ENCODE data around the gene KRT14.
"Not testable (repeated sequence)": the region's sequence is repeated elsewhere in the genome, so short reads cannot be mapped to it uniquely, and the experiment has no call there.

The KRT14 gene

DNA sequence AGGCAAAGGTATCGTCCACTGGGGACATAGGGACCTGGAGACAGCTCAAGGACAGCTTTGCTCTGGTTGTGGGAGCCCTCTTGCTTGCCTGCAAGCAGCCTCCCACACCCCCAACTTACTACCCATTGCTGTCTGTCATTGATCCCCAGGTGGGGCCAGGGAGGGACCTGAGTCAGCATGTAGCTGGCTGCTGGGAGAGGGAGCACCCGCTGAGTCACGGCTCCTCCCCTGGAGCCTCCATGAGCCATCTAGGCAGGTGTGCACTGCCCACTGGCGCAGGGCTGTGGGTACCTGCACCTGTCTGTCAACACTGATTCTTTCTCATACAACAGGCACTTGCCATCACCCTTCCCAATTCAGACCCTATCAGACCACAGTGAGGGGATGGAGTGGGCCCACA is 10.0 kb downstream of the KRT14 start:
- not testable (repeated sequence) for DNase-seq

DNA sequence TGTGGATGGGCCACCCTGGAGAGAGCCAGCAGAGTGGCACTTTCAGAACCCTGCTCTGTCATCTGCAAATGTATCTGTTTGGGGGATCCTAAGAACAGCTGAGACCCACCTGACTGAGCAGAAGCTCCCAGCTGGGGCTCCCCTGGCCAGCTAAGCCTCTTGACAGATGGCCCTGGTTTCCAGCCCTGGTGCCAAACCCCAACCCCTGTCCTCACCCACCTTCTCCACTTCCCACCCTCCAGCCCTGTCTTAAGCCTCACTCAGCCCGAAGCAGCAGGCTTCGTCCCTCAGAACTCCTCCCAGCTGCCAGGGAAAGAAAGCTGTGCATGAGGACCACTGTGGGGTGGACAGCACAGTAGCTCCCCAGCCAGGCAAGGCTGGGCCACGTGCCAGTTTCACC is 11.4 kb downstream of the KRT14 start:
- DNase-seq: no peak

DNA sequence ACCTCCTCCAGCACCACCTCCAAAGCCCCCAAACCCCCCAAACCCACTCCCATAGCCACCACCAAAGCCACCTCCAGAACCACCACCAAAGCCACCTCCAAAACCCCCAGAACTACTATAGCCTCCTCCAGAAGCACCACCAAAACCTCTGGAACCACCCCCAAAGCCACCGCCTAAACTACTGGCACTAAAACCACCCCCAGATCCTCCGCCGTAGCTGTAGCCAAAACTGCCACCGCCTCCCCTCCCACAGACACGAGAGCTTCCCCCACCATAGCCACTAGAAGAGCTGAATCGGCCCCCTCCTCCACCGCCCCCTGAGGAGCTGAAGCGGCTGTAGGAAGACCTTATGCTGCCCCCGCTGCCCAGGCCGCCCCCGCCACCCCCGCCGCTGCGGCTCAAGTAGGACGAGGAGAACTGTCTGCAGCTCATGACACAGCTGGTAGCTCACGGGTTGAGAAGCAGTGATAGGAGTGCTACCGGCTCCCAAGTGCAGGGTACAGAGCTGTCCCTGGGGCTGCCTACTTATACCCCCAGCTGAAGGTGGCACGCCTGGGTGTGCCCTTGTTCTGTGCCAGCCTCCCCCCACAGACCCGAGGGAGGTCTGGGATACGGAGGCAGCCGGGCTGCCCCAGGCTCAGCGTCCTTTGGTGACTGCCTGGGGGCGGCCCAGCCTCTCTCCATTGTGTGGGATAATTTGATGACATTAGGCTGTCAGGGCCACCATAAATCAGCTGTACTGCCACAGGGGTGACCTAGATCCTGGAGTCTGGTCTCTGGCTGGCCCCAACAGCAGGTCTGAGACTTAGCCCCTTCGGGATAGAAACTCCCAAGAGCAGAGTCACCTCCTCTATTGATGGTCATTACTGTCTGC is 14.9 kb downstream of the KRT14 start, which contains the start of gene KRT9:
Gene KRT9, minus strand, starts transcription at position 499 of the 874 bp plus-strand sequence. Its CDS starts 67 bp downstream, at position 432.
- DNase-seq: no peak

DNA sequence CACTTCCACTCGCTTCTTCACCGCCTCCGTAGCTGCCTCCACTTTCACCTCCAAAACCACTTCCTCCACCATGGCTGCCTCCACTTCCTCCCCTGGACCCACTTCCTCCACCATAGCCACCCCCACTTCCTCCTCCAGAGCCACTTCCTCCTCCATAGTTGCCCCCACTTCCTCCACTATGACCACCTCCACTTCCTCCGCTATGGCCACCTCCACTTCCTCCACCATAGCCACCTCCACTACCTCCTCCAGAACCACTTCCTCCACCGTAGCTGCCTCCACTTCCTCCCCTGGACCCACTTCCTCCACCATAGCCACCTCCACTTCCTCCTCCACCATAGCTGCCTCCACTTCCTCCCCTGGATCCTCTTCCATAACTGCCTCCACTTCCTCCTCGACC is 19.4 kb downstream of the KRT14 start:
- DNase-seq: no peak

DNA sequence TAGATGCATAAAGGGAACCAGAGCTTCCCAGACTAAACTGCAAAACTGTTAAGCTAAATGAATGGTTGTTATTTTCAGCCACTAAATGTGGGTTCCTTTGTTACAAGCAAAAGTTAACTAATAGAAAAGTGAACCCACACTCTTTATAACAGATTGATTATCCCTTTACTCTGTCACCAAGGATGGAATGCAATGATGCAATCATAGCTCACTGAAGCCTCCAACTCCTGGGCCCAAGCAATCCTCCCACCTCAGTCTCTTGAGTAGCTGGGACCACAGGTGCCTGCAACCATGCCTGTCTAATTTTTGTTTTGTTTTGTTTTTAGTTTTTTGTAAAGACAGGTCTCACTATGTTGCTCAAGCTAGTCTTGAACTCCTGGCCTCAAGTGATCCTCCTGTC is 21.4 kb downstream of the KRT14 start:
- DNase-seq: no peak

DNA sequence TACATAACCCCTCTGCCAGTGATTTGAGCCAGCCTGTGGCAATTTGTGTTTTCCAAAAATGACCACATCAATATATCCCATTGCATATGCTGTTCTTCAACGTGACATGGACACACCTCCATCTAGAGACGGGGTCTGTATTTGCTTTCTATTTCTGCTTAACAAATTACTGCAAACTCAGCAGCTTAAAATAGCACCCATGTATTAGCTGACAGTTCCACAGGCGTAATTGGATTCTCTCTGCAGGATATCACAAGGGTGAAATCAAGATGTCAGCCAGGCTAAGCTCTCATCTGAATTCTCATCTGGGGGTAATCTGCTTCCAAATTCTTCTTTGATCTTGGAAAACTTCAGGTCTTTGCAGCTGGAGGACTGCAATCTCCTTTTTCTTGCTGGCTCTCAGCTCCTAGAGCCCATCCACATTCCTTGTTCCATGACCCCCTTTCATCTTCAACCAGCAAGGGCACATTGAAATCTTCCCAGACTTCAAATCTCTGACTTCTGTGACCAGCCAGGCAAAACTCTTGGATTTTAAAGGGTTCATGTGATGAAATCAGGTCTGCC is 23.0 kb downstream of the KRT14 start:
- DNase-seq: no peak

DNA sequence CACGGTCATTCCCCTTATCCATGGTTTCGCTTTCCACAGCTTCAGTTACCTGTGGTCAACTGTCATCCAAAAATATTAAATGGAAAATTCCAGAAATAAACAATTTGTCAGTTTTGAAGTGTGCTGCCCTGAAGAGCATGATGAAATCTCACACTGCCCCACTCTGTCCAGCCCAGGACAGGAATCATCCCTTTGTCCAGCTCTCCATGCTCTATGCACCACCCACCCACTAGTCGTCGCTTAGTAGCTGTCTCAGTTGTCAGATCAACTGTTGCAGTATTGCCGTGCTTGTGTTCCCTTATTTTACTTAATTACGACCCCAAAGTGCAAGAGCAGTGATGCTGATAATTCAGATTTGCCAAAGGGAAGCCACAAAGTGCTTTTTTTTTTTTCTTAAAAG is 25.1 kb downstream of the KRT14 start:
- no peak for DNase-seq

DNA sequence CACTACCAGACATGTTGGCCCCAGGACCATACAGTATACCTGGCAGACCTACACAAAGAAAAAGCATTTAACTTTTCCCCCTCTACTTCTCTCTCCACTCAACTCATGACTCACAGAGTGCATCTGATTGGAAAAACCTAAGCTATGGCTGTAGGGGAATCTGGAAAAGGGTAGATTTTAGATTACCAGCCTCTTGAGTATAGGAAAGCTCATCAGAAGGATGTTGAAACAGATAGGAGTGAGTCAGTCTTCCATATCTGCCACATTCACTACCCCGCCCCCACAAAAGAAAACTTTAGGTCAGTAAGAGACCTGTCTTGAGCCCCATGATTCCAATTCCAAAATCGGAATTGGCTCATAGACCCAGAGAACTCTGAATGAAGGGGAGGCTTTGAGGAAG is 27.1 kb downstream of the KRT14 start:
- DNase-seq: no peak

DNA sequence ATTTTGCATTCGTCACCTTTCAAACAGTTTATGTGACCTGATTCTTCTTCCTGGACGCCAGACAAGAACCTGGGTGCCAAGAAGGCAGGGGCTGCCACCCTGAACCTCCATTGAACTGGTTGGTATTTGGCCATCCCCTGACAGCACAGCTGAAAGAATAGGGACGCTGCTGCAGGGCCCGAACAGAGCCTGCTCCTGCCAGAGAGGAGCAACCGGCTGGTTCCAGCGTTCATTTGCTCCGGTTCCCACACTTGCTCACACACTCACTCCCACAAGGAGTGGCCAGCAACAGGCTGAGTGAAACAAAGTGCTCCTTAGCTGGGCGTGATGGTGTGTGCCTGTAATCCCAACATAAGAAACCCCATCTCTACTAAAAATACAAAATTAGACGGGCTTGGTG is 29.8 kb downstream of the KRT14 start:
- DNase-seq: no peak

DNA sequence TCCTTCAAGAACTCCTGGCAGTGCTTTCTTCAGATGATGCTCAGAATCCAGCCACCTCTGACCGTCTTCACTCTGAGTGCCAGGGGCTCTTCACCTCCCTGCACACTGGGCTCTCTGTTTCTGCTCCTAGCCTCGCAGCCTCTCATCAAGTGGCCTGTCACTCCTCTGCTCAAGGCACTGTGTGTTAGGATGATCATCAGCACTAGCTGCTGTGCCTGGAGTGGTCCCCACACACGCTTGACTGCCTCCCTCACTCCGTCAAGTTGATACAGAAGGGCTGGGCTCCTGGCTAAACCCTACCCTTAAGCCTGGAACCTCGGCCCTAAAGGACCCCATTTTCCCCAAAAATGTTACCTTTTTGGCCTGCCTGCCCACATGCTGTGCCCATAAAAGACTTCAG is 30.4 kb downstream of the KRT14 start:
- no peak for DNase-seq

DNA sequence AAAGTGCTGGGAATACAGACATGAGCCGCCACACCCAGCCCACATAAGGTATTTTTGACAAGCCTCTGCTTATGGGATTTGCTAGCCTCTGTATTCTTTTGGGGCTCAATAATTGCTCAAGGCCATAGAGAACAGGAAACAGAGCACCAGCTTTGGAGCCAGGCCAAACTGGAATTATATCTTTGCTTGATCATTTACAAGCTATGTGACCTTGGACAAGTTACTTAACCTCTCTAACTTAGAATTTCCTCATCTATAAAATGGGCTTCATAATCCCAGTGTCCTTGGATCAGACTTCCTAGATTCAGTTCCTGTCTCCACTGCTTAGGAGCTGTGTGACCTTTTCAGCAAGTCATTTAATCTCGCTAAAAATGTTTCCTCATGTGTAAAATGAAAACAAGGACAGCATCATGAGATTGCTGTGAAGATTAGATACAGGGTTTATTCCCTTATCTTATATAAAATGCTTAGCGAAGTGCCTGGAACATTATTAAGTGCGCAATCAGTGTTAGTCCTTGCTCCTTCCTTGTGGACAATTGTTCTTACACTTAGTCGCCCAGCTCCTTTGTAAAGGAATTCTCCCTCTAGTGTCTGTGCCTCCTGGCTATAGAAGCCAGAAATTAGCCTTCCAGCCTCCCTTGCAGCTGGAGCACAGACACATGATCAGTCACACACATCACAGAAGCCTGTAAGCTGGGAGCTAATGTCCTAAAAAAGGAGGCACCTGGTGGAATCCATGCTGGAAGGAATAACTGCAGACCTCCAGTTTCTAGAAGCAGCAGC is 31.4 kb downstream of the KRT14 start:
- no peak for DNase-seq

DNA sequence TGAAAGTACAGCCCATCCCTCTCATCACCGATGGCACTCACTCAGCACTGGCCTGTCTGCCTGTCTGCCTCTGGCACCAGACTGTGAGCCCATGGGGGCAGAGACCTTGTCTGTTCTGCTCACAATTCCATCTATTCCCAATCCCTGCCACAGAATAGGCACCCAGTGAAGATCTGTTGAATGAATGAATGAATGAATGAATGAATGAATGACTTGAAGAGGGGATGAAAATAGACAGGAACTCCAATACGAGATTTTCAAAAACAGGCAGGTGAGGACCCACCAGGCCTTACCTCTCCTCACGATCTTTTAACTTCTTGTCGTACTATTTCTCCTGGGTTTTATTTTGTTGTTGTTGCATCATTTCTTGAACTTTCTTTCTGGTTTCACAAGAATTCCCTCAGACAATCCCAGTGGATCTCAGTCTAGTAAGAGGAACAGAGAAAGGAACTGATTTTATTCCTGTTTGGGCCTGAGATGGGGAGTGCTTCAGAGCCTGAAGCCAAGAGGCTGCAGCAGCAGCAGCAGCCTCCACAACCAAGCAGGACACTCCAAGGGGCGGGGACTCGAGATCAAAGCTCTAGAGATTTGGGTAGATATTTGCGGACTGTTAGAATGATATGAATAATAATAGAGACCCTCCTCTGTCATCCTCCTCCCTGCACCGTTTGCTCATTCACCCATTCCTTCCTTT is 32.6 kb downstream of the KRT14 start:
- DNase-seq: no peak

DNA sequence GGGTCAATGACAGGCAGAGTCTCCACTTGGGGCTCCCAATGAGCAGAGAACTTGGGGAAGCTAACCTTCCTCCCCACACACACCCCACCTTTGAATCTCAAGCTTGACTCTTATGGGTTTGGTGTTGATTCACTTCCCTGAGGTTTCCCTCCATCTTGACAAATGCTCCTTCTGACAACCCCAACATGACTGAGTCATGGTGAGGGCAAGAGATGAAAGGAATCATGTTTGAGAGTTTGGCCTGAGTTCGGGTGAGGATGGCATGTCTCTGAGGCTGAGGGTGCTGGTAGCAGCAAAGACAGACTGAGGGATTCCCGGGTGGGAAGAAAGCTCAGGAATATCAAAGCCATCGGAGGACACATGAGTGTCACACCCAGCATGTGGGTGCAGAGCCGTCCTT is 33.5 kb downstream of the KRT14 start:
- no peak for DNase-seq

DNA sequence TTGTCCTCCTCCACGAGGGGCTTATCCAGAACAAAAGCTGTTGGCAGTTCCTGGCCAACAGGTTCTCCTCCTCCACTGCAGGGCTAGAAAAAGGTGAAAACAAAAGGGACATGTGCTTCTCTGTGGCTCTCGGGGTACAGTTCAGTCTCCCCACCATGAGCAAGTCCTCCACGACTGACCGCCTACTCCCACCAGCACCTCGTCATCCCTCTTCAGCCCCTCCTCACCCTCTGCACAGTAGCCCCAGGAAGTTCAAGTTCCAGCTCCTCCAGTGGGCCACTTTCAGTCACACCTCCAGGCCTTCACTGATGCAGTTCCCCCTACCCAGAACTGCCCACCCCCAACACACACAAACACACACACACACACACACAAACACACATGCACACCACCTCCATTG is 34.2 kb downstream of the KRT14 start:
- no peak for DNase-seq

DNA sequence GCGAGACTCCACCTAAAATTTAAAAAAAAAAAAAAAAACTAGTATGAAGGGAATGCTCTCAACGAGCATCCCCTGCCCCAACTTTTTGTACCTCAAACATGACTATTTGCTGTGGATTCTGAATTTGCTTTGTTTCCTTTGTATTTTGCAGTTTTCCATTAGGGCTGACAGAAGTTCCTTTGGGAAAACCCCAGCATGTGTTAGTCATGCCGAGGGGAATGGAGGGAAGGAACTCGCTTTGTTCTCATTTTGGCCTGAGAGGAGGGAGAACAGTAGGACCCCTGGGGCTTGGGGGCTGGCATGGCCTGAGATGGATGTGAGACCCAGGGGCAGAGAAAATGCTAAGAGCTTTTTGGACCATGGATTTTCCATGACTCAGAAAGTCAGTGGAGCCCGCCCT is 35.3 kb downstream of the KRT14 start:
- DNase-seq: no peak

DNA sequence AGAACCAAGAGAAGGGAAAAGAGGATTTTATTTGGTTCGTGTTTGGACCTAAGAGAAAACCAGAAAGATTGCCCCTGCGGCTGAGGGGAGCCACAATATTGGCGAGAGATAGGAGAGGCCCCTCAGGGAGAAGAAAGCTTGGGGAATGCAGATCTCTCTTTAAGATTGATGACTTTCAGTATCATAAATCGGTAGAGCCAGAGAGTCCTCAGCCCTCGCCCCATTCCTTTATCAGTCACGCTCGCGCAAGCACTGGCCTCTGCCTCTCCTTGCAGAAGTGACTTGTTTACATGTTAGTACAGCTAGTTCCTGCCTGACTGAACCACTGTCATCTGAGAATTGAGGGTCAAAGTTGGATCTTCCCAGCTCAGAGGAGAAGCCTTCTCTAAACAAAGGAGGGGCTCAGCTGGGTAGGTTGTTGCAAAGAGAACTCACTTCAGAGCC is 37.1 kb downstream of the KRT14 start:
- DNase-seq: no peak

DNA sequence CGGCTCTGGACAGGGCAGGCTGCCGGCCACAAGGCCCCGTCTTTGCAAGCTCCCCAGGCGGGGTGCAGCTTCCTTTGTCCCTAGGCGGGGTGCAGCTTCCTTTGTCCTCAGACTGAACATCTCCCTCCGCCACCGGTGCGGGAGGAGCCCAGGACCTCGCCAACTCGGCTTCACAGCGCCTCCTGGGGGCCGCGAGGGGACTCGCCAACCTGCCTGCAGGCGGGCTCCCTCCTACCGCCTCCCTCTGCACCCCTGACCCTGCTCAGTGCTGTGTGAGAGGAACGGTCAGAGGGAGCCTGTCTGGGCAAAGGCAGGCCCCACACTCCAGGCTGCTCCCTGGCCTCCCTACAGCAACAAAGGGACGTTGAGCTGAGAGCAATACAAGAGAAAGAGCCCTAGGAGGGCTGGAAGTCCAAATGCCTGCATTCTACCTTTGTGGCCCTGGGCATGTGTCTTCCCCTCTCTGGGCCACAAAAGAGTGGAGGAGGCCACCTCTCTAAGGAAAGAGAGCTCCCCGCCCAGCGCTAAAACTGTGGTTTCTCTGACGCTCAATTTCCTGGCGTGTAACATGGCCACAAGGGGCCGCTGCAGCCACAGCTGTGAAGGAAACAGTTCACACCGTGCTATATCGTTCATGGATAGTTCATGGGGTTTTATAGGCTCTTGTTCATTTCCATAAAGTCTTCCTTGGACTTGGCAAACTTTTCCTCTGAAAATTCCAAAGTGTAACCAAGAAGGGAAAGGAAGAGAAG is 37.7 kb downstream of the KRT14 start:
- peak; percentile 60 for DNase-seq

DNA sequence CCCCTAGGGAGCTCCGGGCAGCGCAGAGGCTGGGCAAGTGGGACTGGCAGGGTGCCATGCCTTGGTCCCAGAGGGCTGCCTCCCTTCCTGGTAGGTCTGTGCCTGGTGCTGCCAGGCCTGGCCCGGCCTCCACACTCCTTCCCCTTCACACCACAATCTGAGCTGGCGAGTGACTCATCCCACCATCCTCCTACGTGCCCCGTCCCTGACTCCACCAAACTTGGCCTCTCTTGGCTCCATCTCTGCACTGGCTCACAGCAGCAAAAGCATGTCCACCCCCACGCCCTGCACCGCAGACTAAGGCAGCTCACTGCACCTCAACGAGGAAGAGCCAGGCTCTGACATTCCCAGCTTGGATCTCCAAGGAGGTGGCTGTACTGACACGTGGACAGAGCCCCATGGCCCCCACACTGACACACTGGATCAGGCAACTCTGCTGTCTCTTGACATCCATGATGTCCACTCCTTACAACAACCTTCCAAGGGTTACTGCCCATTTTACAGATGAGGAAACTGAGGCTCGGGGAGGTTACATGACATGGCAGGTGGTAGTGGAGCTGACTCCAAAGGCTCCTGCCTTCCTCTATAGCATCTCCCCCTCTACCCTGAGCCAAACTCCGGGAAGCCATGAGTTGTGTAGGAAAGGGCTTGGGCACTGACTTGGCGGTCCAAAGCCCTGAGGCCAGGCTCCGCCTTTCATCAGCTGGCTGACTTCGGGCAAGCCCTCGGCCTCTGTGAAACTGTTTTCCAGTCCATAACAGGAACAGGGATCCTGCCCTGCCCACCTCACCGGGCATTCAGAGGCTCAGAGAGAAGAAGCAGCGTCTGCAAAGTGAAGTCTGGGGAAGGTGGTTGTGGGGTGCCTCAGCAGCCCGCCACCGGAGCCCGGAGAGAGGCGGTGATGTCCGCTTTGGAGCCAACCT is 38.5 kb downstream of the KRT14 start:
- peak; percentile 66 for DNase-seq

DNA sequence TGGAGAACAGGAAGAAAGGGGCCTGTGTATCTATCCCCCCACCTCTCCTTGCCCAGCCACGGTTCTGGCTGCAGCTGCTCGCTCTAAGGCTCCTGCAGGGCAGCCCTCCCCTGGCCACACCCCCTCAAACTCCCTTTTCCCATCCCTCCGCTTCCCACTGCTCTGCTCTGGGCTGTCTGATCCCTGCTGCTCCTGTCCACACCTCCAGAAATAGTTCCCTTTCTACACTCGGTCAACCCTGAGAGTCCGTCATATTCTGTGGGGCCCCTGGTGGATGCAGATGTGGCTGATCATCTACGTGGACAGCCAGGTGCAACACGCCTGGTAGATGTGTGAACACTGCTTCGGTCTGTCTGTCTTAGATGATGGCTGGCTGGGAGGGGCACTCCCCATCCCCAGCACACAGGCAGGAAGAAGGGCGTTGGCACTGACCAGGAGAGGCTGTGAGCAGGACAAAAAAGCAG is 39.3 kb downstream of the KRT14 start:
- no peak for DNase-seq

DNA sequence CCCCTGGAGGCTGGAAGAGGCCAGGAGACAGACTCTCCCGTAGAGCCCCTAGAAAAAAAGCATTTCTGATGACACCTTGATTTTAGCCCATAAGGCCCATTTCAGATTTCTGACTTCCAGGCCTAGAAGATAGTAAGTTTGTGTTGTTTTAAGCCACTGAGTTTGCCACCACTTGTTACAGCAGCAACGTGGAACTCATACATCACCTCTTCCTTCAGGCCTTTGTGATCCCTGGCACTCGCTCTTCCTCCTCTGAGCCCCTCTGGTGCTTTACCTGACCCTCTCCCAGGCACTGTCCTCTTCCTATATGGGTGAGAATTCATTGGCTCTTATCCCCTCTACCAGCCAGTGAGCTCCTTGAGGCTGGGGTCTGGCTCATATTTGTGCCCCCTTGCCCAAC is 39.9 kb downstream of the KRT14 start:
- DNase-seq: no peak

DNA sequence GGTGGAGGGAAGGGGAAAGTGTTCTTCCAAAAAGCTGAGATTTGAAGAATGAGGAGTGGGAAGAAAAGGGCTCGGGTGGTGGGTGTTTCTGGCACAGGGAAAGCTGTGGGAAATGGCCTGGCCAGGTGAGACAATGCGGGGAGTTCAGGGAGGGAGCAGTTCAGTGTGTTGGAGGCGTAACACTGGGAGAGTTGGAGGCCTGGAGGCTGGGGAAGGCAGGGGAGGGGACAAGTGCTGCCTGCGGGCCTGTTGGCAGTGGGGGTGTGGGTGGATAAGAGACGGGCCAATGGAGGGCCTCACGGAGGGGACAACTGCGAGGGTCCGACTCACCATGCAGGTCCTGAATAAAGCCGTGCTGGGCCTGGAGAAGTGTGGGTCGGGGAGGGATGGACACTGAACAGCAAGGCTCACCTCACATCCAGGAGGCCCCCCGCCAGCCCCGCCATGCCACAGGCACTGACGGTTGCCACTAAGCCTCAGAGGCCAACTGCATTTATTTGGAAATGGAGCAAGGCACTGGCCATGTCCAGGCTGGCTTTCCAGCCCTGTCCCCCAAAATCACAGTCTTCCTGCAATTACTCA is 40.8 kb downstream of the KRT14 start:
- no peak for DNase-seq

Data from 8988T (cell line).